Endothelial cell (in vitro differentiated cells): ENCODE measurements around the gene SKI. TPM values are rescaled to one million over a fixed set of nuclear protein-coding genes. Genes with fewer than 3 reads are reported as not detected.
A peak's percentile ranks its signal among the peaks of the same experiment; 100 is the strongest.

ENCODE experiments used
- DNase-seq: peaks from one replicate; pipeline ENCODE4 v3.0.0; 2021; ENCODE audit warnings: low spot score
- H3K27ac Mint-ChIP-seq: one replicate; pipeline ENCODE4 v1.8.0; 2021; ENCODE audit warnings: mixed read lengths, inconsistent platforms; ENCODE audit not compliant: unreplicated experiment
- H3K27me3 Mint-ChIP-seq: one replicate; pipeline ENCODE4 v1.8.0; 2021; ENCODE audit warnings: mild to moderate bottlenecking, moderate library complexity, mixed read lengths, inconsistent platforms; ENCODE audit not compliant: unreplicated experiment
- H3K36me3 Mint-ChIP-seq: one replicate; pipeline ENCODE4 v1.8.0; 2021; ENCODE audit warnings: mild to moderate bottlenecking, low read depth, mixed read lengths, inconsistent platforms; ENCODE audit not compliant: unreplicated experiment
- H3K4me1 Mint-ChIP-seq: one replicate; pipeline ENCODE4 v1.8.0; 2021; ENCODE audit warnings: mild to moderate bottlenecking, mixed read lengths, inconsistent platforms; ENCODE audit not compliant: unreplicated experiment
- H3K4me3 Mint-ChIP-seq: one replicate; pipeline ENCODE4 v1.8.0; 2021; ENCODE audit warnings: mild to moderate bottlenecking, mixed read lengths, inconsistent platforms; ENCODE audit not compliant: unreplicated experiment
- H3K9me3 Mint-ChIP-seq: one replicate; pipeline ENCODE4 v1.8.0; 2021; ENCODE audit warnings: mixed read lengths, inconsistent platforms; ENCODE audit not compliant: unreplicated experiment
- total RNA-seq: library from RNA; stranded (reverse); fragmentation: NEBNext Ultra II Directional; extraction: Animal tissue kit (Norgen Biotek cat#: 25700); gene quantifications from one replicate; pipeline ENCODE4 v1.2.1, GENCODE V29; 2021; ENCODE audit not compliant: unreplicated experiment
- TF ChIP-seq, protein P1 (sequence below): fragments of 200-600 bp; sonication (generic); IDR thresholded peaks from one replicate; pipeline ENCODE4 v1.5.0; 2021; ENCODE audit warnings: antibody characterized with exemption; ENCODE audit not compliant: unreplicated experiment

SKI gene
- total RNA-seq, 1 donor from 2014 or later = 73.3 TPM

DNA sequence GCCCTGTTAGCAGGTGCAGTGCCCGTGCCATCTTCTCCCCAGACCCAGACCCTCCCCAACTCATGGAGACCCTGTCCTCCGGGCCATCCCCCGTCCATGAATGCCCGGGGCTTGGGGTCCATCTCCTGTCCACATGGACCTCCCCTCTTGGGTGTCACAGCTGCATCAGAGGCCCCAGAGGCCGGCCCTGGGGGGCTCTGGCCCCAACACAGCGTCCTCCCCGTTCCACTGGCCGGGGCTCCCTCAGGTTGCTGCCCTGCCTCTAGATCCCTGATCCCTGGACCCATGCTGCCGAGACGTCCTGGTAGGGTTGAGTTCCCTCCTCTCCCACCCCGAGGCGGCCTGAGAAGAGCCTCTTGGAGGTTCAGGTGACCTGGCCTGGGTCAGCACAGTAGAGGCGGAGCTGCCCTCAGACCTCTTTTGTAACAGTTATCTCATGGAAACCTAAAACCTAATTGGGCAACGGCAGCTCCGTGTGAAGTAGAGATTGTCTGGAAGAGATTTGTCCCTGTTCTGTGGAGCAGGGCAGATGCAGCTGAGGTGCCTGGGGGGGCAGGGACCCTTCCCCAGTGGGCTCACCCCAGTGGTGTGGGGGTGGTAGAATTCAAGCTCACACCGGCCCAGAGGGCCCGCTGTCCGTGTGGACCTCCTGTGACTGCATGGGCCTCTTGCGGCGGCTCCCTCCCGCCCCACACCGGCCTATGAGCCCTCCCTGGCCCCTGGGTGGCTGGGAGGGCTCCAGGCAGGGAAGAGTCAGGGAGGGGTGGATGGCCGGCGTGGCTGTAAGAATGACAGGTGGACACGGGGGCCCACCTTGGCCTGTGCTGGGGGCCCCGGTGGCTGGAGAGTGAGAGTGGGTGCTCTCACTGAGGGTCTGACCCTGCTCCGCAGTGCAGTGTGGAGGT lies 56.1 kb downstream of the SKI start:
- H3K27me3 Mint-ChIP-seq = peaks cover 8% of the 10 kb centered on the region
- TF ChIP-seq, protein P1, sequence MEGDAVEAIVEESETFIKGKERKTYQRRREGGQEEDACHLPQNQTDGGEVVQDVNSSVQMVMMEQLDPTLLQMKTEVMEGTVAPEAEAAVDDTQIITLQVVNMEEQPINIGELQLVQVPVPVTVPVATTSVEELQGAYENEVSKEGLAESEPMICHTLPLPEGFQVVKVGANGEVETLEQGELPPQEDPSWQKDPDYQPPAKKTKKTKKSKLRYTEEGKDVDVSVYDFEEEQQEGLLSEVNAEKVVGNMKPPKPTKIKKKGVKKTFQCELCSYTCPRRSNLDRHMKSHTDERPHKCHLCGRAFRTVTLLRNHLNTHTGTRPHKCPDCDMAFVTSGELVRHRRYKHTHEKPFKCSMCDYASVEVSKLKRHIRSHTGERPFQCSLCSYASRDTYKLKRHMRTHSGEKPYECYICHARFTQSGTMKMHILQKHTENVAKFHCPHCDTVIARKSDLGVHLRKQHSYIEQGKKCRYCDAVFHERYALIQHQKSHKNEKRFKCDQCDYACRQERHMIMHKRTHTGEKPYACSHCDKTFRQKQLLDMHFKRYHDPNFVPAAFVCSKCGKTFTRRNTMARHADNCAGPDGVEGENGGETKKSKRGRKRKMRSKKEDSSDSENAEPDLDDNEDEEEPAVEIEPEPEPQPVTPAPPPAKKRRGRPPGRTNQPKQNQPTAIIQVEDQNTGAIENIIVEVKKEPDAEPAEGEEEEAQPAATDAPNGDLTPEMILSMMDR = no peak
- no peaks in the 10 kb centered on the region for H3K9me3 Mint-ChIP-seq

DNA sequence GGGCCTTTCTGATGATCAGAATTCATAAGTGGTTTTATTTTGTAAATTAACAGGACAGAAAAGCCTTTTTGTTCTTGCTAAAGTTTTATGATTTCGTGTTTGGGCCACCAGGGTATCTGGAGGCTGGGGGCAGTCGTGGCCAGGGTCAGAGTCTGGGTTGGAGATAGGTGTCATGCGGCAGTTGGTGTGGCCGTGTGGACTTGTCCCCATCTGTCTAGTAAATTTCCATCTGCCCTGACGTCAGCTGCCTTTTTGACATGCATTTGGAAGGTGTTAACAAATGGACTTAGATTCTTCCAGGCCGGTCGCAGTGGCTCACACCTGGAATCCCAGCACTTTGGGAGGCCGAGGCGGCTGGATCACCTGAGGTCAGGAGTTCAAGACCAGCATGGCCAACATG lies 56.8 kb downstream of the SKI start:
- H3K27me3 Mint-ChIP-seq = peaks cover 8% of the 10 kb centered on the region
- H3K27ac Mint-ChIP-seq = peak overlapping the region; percentile 42

More for the DNA sequence above, 56.1 kb downstream of the SKI start:
- DNase-seq = no peak
- H3K36me3 Mint-ChIP-seq = no peaks in the 10 kb centered on the region
- no peak overlapping the region for H3K27ac Mint-ChIP-seq
- H3K4me1 Mint-ChIP-seq = peaks cover 10% of the 10 kb centered on the region
- no peak overlapping the region for H3K4me3 Mint-ChIP-seq

DNA sequence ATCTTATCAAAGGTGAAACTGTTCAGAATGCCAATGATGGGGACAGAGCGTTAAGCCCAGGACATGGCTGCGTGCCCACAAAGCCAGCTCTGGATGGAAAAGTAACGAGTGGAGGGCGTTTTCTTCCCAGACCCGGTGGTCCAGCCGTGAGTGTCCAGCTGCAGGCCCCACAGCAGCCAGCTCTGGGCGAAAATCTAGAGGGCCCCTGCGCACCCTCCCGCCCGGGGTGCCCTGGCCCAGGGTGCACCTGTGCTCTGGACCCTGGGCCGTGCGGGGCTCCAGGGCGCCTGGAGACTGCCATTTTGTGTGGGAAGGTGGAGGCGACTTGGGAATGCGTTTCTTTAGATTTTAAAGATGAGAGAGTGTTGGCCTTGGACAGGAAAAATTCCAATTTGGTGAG lies 58.8 kb downstream of the SKI start:
- H3K9me3 Mint-ChIP-seq = no peaks in the 10 kb centered on the region
- TF ChIP-seq, protein P1 = no peak
- H3K27me3 Mint-ChIP-seq = peaks cover 5% of the 10 kb centered on the region
- no peak overlapping the region for H3K4me3 Mint-ChIP-seq
- peak overlapping the region; percentile 53 for H3K27ac Mint-ChIP-seq
- DNase-seq = no peak
- H3K36me3 Mint-ChIP-seq = peaks cover 3% of the 10 kb centered on the region
- H3K4me1 Mint-ChIP-seq = peaks cover 15% of the 10 kb centered on the region

More for the DNA sequence above, 56.8 kb downstream of the SKI start:
- Mint-ChIP-seq H3K4me3 (no peak overlapping the region), H3K36me3 (no peaks in the 10 kb centered on the region), H3K9me3 (no peaks in the 10 kb centered on the region), H3K4me1 (peaks cover 5% of the 10 kb centered on the region)
- no peak for DNase-seq
- TF ChIP-seq, protein P1 = no peak

GRCh38 chr1:2287649-2288048 lies 59.5 kb downstream of the SKI start:
- Mint-ChIP-seq H3K36me3 (peaks cover 4% of the 10 kb centered on the region), H3K27me3 (peaks cover 5% of the 10 kb centered on the region), H3K4me1 (peaks cover 15% of the 10 kb centered on the region), H3K9me3 (no peaks in the 10 kb centered on the region), H3K4me3 (no peak overlapping the region), H3K27ac (no peak overlapping the region)
- TF ChIP-seq, protein P1 = no peak
- DNase-seq = no peak

DNA sequence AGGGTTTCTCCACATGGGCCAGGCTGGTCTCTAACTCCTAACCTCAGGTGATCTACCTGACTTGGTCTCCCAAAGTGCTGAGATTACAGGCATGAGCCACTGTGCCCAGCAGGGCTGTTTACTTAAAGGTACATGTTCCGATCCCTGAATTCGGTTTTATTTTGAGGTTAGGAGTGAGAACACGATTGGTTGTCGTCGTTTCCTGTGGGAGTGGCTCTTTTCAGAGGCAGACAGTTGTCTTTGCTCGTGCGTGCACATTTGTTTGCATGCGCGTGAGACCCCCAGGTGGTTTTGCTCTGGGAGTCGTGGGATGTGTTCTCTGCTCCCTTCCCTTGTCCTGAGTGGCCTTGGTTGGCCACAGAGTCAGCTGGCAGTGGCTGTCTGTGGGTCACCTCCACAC lies 60.2 kb downstream of the SKI start:
- TF ChIP-seq, protein P1 = no peak
- Mint-ChIP-seq H3K36me3 (peaks cover 4% of the 10 kb centered on the region), H3K4me1 (peaks cover 15% of the 10 kb centered on the region), H3K27me3 (peaks cover 5% of the 10 kb centered on the region), H3K27ac (no peak overlapping the region), H3K9me3 (no peaks in the 10 kb centered on the region), H3K4me3 (no peak overlapping the region)
- DNase-seq = no peak
